Trophoblast cell (in vitro differentiated cells and primary cell): ENCODE data around the gene DUSP1.
A peak's percentile ranks its signal among the peaks of the same experiment; 100 is the strongest.
"Not testable (repeated sequence)": the region's sequence is repeated elsewhere in the genome, so short reads cannot be mapped to it uniquely, and the experiment has no call there.

Experiments used
- DNase-seq, 2 donors: peaks; one replicate each; pipeline ENCODE4 v3.0.0-alpha.2; 2016
- H2AFZ ChIP-seq: 2 replicates; pipeline ENCODE4 v1.6.1; 2013; ENCODE audit warnings: low read length, moderate library complexity, mild to moderate bottlenecking; ENCODE audit not compliant: insufficient read depth, poor library complexity
- H2AK5ac ChIP-seq: 2 replicates; pipeline ENCODE4 v1.6.1; 2013; ENCODE audit warnings: mild to moderate bottlenecking, low read length
- H2BK120ac ChIP-seq: 2 replicates; pipeline ENCODE4 v1.6.1; 2013; ENCODE audit warnings: low read length, mild to moderate bottlenecking, moderate library complexity; ENCODE audit not compliant: insufficient read depth, poor library complexity
- H2BK12ac ChIP-seq: 2 replicates; pipeline ENCODE4 v1.6.1; 2013; ENCODE audit warnings: mild to moderate bottlenecking, low read length, moderate library complexity
- H2BK5ac ChIP-seq: 2 replicates; pipeline ENCODE4 v1.6.1; 2013; ENCODE audit warnings: low read length, low read depth, moderate library complexity, mild to moderate bottlenecking; ENCODE audit not compliant: poor library complexity
- H3K14ac ChIP-seq: 2 replicates; pipeline ENCODE4 v1.6.1; 2013; ENCODE audit warnings: mild to moderate bottlenecking, low read length
- H3K18ac ChIP-seq: 2 replicates; pipeline ENCODE4 v1.6.1; 2013; ENCODE audit warnings: mild to moderate bottlenecking, low read length
- H3K23ac ChIP-seq: 2 replicates; pipeline ENCODE4 v1.6.1; 2013; ENCODE audit warnings: low read length
- H3K27ac ChIP-seq: 2 replicates; pipeline ENCODE4 v1.5.1; 2013; ENCODE audit warnings: low read depth, mild to moderate bottlenecking, inconsistent platforms, low read length, moderate library complexity
- H3K27me3 ChIP-seq: 2 replicates; pipeline ENCODE4 v1.6.1; 2013; ENCODE audit warnings: inconsistent platforms, mild to moderate bottlenecking, low read length, moderate library complexity; ENCODE audit not compliant: insufficient read depth
- H3K36me3 ChIP-seq, 2 experiments: 1 replicate in 1 of 2; 2 replicates in 1 of 2; pipeline ENCODE4 v1.6.1; 2013; ENCODE audit warnings: low read length in 2 of 2, mild to moderate bottlenecking in 2 of 2, moderate library complexity in 1 of 2; ENCODE audit not compliant: insufficient read depth in 2 of 2, control insufficient read depth in 1 of 2
- H3K4ac ChIP-seq: 2 replicates; pipeline ENCODE4 v1.6.1; 2013; ENCODE audit warnings: low read depth, mild to moderate bottlenecking, low read length, moderate library complexity
- H3K4me1 ChIP-seq, 2 experiments: 1 replicate in 1 of 2; 2 replicates in 1 of 2; pipeline ENCODE4 v1.6.1; 2013; ENCODE audit warnings: low read length in 2 of 2, mild to moderate bottlenecking in 2 of 2, moderate library complexity in 1 of 2; ENCODE audit not compliant: insufficient read depth in 2 of 2, control insufficient read depth in 1 of 2
- H3K4me2 ChIP-seq: 2 replicates; pipeline ENCODE4 v1.6.1; 2013; ENCODE audit warnings: inconsistent platforms, mild to moderate bottlenecking, low read length, moderate library complexity
- H3K4me3 ChIP-seq: 2 replicates; pipeline ENCODE4 v1.5.1; 2013; ENCODE audit warnings: mild to moderate bottlenecking, low read depth, low read length, inconsistent platforms
- H3K79me1 ChIP-seq: one replicate; pipeline ENCODE4 v1.6.1; 2013; ENCODE audit warnings: low read length
- H3K79me2 ChIP-seq: 2 replicates; pipeline ENCODE4 v1.6.1; 2013; ENCODE audit warnings: low read length, mild to moderate bottlenecking; ENCODE audit not compliant: control insufficient read depth, insufficient read depth, poor library complexity
- H3K9ac ChIP-seq: 2 replicates; pipeline ENCODE4 v1.6.1; 2013; ENCODE audit warnings: mild to moderate bottlenecking, low read length
- H3K9me3 ChIP-seq: 2 replicates; pipeline ENCODE4 v1.6.1; 2013; ENCODE audit warnings: low read depth, mild to moderate bottlenecking, control low read depth, inconsistent platforms, low read length; ENCODE audit not compliant: insufficient read depth
- H4K12ac ChIP-seq: 2 replicates; pipeline ENCODE4 v1.6.1; 2013; ENCODE audit warnings: low read depth, mild to moderate bottlenecking, low read length, moderate library complexity
- H4K8ac ChIP-seq: 2 replicates; pipeline ENCODE4 v1.6.1; 2013; ENCODE audit warnings: low read depth, mild to moderate bottlenecking, low read length, moderate library complexity
- H4K91ac ChIP-seq: one replicate; pipeline ENCODE4 v1.6.1; 2013; ENCODE audit warnings: low read depth, mild to moderate bottlenecking, low read length, moderate library complexity
- WGBS: extraction: QIAGEN DNeasy Blood & Tissue Kit; methylation state at CpG from one replicate; pipeline ENCODE4 v1.1.7; 2013; ENCODE audit warnings: missing lambda C conversion rate; ENCODE audit not compliant: insufficient read length, insufficient coverage; ENCODE audit errors: extremely low coverage; 5-methylcytosine and 5-hydroxymethylcytosine counted together

DUSP1 gene

DNA sequence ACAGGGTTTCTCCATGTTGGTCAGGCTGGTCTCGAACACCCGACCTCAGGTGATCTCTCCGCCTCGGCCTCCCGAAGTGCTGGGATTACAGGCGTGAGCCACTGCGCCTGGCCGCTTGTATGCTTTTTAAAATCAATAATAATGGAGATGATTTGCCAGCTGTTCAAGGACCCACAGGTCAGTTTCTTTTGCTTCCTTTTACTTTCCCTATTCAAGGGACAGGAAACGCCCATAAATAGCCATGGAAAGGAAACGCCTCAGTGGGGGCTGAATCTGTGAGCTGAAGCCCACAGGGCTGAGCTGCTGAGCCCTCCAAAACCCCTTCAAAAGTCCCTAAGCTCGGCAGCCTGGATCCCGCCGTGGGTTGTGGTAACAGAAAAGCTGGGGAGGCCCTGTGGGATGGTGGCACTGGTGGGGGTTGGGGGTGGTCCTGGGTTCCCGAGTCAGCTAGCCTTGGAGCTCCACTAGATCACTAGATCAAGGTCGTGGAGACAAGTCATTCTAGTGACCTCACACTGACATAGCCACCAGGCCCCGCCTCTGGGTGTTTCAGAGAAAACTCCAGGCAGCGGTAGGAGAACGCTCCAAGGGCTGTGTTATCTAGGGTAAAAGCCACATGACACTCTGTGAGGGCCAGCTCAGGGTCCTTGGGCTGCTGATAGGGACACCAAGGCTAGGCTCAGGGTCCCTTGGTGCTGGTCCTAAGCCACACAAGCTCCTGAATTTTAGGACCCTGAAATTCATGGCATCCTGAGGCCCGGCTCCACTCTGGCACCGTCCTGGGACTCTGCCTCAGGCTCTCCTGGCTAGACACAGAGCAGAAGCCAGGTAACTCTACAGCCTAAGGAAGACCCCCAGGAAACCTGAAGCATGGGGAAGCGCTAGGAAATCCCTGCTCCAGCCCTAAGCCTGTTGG is 18.0 kb upstream of the DUSP1 start:
- peak; percentile 61 to 67 for DNase-seq
- Histone ChIP-seq H2AK5ac (no peak overlapping the region), H2BK5ac (no peak overlapping the region)

GRCh38 chr5:172787538-172787937 is 16.5 kb upstream of the DUSP1 start:
- not testable (repeated sequence) for H3K9me3 ChIP-seq, H3K27ac ChIP-seq, H2AK5ac ChIP-seq, H3K4ac ChIP-seq, H3K27me3 ChIP-seq, H4K8ac ChIP-seq, H2BK12ac ChIP-seq, H3K23ac ChIP-seq, H2AFZ ChIP-seq, H3K9ac ChIP-seq, H3K18ac ChIP-seq, H4K12ac ChIP-seq, H4K91ac ChIP-seq, H3K14ac ChIP-seq, H3K79me2 ChIP-seq, H2BK120ac ChIP-seq, H3K4me3 ChIP-seq, H3K79me1 ChIP-seq, H2BK5ac ChIP-seq, DNase-seq, H3K36me3 ChIP-seq, H3K4me2 ChIP-seq
- no CpG with 5 or more reads among the region's 3 CpGs for WGBS
- H3K4me1 ChIP-seq, result peaks cover 6 to 12% of the 10 kb centered on the region in 2 experiments

More for the DNA sequence above, 18.0 kb upstream of the DUSP1 start:
- Histone ChIP-seq H2AFZ (peak overlapping the region; percentile 23), H3K23ac (no peak overlapping the region), H3K14ac (peak overlapping the region; percentile 14), H3K79me2 (no peaks in the 10 kb centered on the region), H3K4ac (no peak overlapping the region), H4K91ac (peak overlapping the region; percentile 2), H4K12ac (no peak overlapping the region), H2BK120ac (peak overlapping the region; percentile 9), H3K9ac (no peak overlapping the region), H3K4me2 (no peak overlapping the region), H2BK12ac (peak overlapping the region; percentile 19), H3K4me1 (peaks cover 6 to 14% of the 10 kb centered on the region in 2 experiments), H3K27me3 (no peaks in the 10 kb centered on the region), H3K18ac (no peak overlapping the region), H3K27ac (no peak overlapping the region), H3K4me3 (no peak overlapping the region), H3K79me1 (peaks cover 2% of the 10 kb centered on the region), H3K36me3 (no peaks in the 10 kb centered on the region), H4K8ac (no peak overlapping the region), H3K9me3 (no peaks in the 10 kb centered on the region)
- no CpG with 5 or more reads among the region's 21 CpGs for WGBS

- Histone ChIP-seq H2AK5ac (no peak overlapping the region), H3K9ac (no peak overlapping the region), H4K8ac (no peak overlapping the region), H3K14ac (no peak overlapping the region), H2AFZ (no peak overlapping the region), H3K27ac (no peak overlapping the region), H3K27me3 (no peaks in the 10 kb centered on the region), H2BK12ac (no peak overlapping the region), H3K36me3 (no peaks in the 10 kb centered on the region), H3K18ac (no peak overlapping the region), H4K12ac (no peak overlapping the region), H3K79me1 (peaks cover 2% of the 10 kb centered on the region), H4K91ac (no peak overlapping the region), H2BK120ac (no peak overlapping the region), H3K4me2 (no peak overlapping the region), H3K4ac (no peak overlapping the region), H3K23ac (peak overlapping the region; percentile 3), H3K79me2 (no peaks in the 10 kb centered on the region), H3K4me3 (no peak overlapping the region), H2BK5ac (no peak overlapping the region), H3K4me1 (peaks cover 6 to 12% of the 10 kb centered on the region in 2 experiments), H3K9me3 (no peaks in the 10 kb centered on the region)
- WGBS, result no CpG with 5 or more reads among the region's 9 CpGs
- no peak for DNase-seq
Observed at GRCh38 chr5:172786736-172787462, 15.9 kb upstream of the DUSP1 start.

DNA sequence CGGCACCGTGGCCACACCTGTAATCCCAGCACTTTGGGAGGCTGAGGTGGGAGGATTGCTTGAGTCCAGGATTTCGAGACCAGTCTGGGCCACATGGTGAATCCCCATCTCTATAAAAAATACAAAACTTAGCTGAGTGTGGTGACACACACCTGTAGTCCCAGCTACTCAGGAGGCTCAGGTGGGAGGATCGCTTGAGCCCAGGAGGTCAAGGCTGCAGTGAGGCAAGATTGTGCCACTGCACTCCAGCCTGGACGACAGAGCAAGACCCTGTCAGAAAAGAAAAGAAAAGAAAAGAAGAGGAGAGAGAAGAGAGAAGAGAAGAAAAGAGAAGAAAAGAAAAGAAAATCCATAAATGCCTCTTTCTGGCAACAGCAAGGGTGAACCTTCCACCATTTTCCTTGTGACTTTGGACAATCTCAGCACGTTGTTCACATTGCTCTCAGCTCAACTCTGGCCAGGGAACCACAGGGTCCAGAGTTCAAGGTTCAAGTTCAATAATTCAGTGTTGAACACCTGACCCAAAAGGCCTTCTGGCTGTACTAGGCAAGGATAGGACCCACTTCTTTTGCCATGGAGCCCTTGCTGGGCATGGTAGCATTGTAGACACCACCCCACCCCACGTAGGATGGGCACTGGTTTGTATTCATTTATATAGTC is 14.6 kb upstream of the DUSP1 start:
- H4K12ac ChIP-seq, result no peak overlapping the region
- no peak overlapping the region for H2BK5ac ChIP-seq
- no peak overlapping the region for H2BK12ac ChIP-seq
- H4K8ac ChIP-seq, result no peak overlapping the region
- no peak overlapping the region for H2BK120ac ChIP-seq
- H4K91ac ChIP-seq, result no peak overlapping the region
- no peak overlapping the region for H3K4me3 ChIP-seq
- H3K9me3 ChIP-seq, result no peaks in the 10 kb centered on the region
- H3K27ac ChIP-seq, result no peak overlapping the region
- no peak overlapping the region for H3K14ac ChIP-seq
- H3K79me1 ChIP-seq, result peaks cover 2% of the 10 kb centered on the region
- H3K27me3 ChIP-seq, result no peaks in the 10 kb centered on the region
- H2AK5ac ChIP-seq, result no peak overlapping the region
- H2AFZ ChIP-seq, result no peak overlapping the region
- no peak for DNase-seq
- H3K18ac ChIP-seq, result no peak overlapping the region
- no peak overlapping the region for H3K4ac ChIP-seq
- H3K23ac ChIP-seq, result no peak overlapping the region
- H3K79me2 ChIP-seq, result no peaks in the 10 kb centered on the region
- H3K4me1 ChIP-seq, result peaks cover 6 to 12% of the 10 kb centered on the region in 2 experiments
- no peak overlapping the region for H3K4me2 ChIP-seq
- no CpG with 5 or more reads among the region's 7 CpGs for WGBS
- no peaks in the 10 kb centered on the region for H3K36me3 ChIP-seq
- H3K9ac ChIP-seq, result no peak overlapping the region
